Measurements from ENCODE around the gene GPS2.

GPS2 gene

GRCh38 chr17:7293816-7294613, 21.1 kb downstream of the GPS2 start:
- no peak for DNase-seq (ENCODE audit: low read depth in 3 of 3, low spot score in 1 of 3)

- no peak for DNase-seq (ENCODE audit: low read depth in 3 of 3, low spot score in 1 of 3)
Measured at GRCh38 chr17:7293159-7293558, 22.0 kb downstream of the GPS2 start.

GRCh38 chr17:7292729-7293128, 22.4 kb downstream of the GPS2 start:
- no peak for DNase-seq (ENCODE audit: low read depth in 3 of 3, low spot score in 1 of 3)

- no peak for DNase-seq (ENCODE audit: low read depth in 3 of 3, low spot score in 1 of 3)
Measured at GRCh38 chr17:7292194-7292593, 23.0 kb downstream of the GPS2 start.

GRCh38 chr17:7290685-7291084, 24.5 kb downstream of the GPS2 start:
- no peak for DNase-seq (ENCODE audit: low read depth in 3 of 3, low spot score in 1 of 3)

- DNase-seq (ENCODE audit: low read depth in 3 of 3, low spot score in 1 of 3): no peak
Measured at GRCh38 chr17:7290166-7290565, 25.0 kb downstream of the GPS2 start.

- DNase-seq (ENCODE audit: low read depth in 3 of 3, low spot score in 1 of 3): no peak
Measured at GRCh38 chr17:7289256-7290032, 25.7 kb downstream of the GPS2 start.

GRCh38 chr17:7285679-7286078, 29.5 kb downstream of the GPS2 start:
- DNase-seq (ENCODE audit: low read depth in 3 of 3, low spot score in 1 of 3): no peak

GRCh38 chr17:7284911-7285310, 30.2 kb downstream of the GPS2 start:
- no peak for DNase-seq (ENCODE audit: low read depth in 3 of 3, low spot score in 1 of 3)

- DNase-seq (ENCODE audit: low read depth in 3 of 3, low spot score in 1 of 3): no peak
Measured at GRCh38 chr17:7283471-7284216, 31.5 kb downstream of the GPS2 start.

GRCh38 chr17:7282752-7283321, 32.3 kb downstream of the GPS2 start:
- DNase-seq (ENCODE audit: low read depth in 3 of 3, low spot score in 1 of 3): no peak

GRCh38 chr17:7281953-7282751, 33.0 kb downstream of the GPS2 start:
- DNase-seq (ENCODE audit: low read depth in 3 of 3, low spot score in 1 of 3): no peak

GRCh38 chr17:7281074-7281952, 33.8 kb downstream of the GPS2 start, which contains the start of gene SLC2A4:
SLC2A4 (plus strand) TSS chr17:7281718; CDS start chr17:7281935, 217 bp downstream.
- DNase-seq (ENCODE audit: low read depth in 3 of 3, low spot score in 1 of 3): peak; percentile 46 to 87 (median 64)

- DNase-seq (ENCODE audit: low read depth in 3 of 3, low spot score in 1 of 3): peak; percentile 64 to 80 (median 76)
Measured at GRCh38 chr17:7280519-7281073, 34.6 kb downstream of the GPS2 start.

GRCh38 chr17:7279448-7279847, 35.7 kb downstream of the GPS2 start:
- no peak for DNase-seq (ENCODE audit: low read depth in 3 of 3, low spot score in 1 of 3)

GRCh38 chr17:7266784-7267183, 48.4 kb downstream of the GPS2 start:
- no peak for DNase-seq (ENCODE audit: low read depth in 3 of 3, low spot score in 1 of 3)

GRCh38 chr17:7263801-7264078, 51.4 kb downstream of the GPS2 start:
- DNase-seq (ENCODE audit: low read depth in 3 of 3, low spot score in 1 of 3): no peak

GRCh38 chr17:7262935-7263800, 52.0 kb downstream of the GPS2 start:
- no peak for DNase-seq (ENCODE audit: low read depth in 3 of 3, low spot score in 1 of 3)
